NCI-H128 (cell line): ENCODE measurements around the gene DGKI.
A peak's percentile ranks its signal among the peaks of the same experiment; 100 is the strongest.

Experiments used
- DNase-seq: peaks from one replicate; lab custom pipeline; 2025; ENCODE audit not compliant: unreplicated experiment; lab: John Stamatoyannopoulos, UW

The DGKI gene

DNA sequence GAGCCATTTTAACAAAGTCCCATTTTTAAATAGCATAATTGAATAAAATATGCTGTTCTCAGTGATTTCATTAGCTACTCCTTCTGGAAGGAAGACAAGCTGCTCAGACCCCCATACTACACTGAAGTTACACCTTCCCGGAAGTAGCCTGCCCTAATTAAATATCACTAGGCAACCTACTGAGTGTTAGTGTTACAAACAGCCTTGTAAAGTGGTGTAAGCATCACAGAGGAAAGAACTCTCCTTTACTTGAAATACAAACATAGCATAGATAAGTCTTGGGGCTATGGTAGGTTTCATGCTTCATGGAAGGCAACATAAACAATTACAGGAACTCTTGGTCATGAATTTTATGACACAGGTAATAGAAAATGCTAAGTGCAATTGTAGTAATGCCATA lies 459.8 kb downstream of the DGKI start:
- no peak for DNase-seq

DNA sequence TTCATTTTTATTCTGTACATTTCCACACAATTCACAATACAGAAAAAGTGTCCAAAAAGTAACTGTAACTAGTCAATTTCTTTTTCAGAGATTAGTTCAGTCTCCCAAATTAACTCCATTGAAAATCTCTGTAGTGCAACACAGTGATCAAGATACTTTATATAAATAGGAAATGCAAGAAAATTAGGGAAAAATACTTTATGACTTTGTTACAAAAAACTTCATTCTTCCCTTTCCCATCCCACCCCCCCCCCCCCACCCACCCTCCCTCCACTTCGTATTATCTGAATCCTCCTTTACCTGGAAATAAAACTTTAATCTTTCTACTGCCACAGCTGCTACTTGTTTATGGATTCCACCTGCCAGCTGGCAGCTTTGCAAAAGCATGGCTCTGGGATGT lies 465.7 kb downstream of the DGKI start:
- no peak for DNase-seq

DNA sequence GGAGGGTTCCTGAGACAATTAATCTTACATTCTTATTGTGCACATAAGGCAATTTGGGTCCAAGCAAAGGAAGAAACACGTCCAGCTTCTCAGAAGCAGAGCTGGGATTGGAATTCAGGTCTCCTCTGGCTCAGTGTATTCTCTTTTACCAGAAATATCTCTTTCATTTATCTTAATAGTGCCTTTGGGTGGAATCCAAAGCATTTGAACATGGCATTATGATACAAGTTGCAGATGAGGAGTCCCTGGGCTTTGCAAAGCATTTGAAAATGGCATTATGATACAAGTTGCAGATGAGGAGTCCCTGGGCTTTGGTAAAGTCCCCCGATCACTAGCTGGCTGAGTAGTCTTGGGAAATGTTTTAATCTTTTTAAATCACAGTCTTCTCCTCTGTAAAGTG lies 473.3 kb downstream of the DGKI start:
- DNase-seq: no peak

- DNase-seq: no peak
These were observed 475.2 kb downstream of the DGKI start for GRCh38 chr7:137371616-137372015.

GRCh38 chr7:137366995-137367394 lies 479.8 kb downstream of the DGKI start:
- DNase-seq: no peak

DNA sequence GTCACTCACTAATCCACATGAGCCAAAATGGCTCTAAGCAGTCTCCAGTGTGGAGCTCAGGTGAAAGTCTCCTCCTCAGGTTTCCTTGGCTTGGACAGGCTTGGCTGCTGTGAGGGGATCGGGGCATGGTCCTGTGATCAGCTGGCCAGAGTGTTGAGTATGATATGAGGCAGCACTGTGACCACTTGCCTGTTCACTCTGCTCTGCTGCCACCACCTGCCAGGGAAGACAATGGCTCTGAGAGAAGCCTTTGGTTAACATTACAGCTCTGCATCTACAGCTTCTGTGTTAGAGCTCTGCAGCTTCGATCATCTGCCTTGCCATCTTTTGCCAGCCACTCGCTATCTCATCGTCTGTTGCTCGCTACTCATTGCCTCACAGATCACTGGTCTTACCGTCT lies 483.1 kb downstream of the DGKI start:
- DNase-seq: no peak

GRCh38 chr7:137360087-137360679 lies 486.6 kb downstream of the DGKI start:
- DNase-seq: no peak

- no peak for DNase-seq
These were observed 491.8 kb downstream of the DGKI start for GRCh38 chr7:137354961-137355360.

- peak; percentile 40 for DNase-seq
These were observed 492.4 kb downstream of the DGKI start for GRCh38 chr7:137354396-137354795.

DNA sequence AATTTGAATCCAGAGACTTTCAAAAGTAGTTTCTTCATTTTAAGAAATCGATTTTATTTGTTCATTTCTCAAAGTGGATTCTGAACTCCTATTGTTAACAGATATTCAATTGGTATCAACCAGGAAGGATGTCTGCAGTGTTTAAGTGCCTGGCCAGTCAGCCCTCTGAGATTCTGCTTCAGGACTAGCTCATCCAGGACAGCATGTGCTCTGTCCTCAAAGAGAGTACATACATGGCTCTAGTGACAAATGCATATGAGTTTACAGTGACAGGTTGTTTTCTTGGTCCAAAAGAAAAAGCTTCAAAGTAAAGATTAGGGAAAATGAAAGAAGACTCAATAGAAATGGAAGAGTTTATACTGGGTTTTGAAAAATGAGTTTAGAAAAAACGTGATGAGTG lies 494.8 kb downstream of the DGKI start:
- no peak for DNase-seq

DNA sequence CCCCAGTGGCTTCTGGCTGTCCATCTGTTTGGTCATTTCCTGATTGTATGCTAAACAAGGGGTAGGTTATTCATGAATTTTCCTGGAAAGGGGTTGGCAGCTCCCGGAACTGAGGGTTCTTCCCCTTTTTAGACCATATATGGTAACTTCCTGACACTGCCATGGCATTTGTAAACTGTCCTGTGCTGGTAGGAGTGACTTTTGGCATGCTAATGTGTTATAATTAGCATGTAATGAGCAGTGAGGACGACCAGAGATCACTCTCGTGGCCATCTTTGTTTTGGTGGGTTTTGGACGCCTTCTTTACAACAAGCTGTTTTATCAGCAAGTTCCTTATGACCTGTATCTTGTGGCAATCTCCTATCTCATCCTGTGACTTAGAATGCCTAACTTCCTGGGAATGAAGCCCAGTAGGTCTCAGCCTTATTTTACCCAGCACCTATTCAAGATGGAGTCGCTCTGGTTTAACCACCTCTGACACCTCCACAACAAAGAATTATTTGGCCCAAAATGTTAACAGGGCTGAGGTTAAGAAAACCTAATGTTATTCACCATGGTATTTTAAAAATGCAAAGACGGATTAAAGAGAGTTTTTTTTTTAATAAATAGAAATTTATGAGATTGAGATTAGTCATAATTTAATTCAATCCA lies 500.9 kb downstream of the DGKI start:
- DNase-seq: no peak

DNA sequence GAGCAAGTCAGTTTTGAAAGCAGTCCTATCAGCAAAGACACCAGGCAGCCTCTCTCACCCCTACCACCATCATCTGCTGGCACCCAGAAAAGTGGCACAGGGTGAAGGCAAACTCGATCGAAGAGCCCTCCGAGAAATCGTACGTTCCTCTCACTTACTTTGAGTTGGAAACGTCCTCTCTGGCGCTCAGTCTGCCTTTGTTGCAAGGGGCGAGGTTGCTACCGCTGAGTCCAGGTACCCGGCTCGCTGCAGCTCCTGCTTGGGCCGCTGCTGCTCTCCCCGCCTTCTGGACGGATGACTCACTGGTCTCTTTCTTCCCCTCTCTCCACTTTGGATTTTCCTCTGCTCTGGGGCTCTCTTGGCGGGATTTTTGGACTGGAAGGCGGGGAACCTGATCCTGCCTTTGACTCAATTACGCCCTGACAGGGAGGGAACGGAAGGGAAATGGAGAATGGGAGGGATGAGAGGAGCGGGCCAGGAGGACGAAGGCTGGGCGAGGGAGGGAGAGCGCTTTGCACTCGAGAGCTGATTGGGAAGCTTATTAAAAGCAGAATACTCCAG lies 503.4 kb downstream of the DGKI start, which contains the start of gene PTN:
Gene PTN (minus strand): TSS at position 453 of the 561 bp plus-strand sequence. CDS start 88,760 bp downstream, outside the sequence.
- DNase-seq: no peak

DNA sequence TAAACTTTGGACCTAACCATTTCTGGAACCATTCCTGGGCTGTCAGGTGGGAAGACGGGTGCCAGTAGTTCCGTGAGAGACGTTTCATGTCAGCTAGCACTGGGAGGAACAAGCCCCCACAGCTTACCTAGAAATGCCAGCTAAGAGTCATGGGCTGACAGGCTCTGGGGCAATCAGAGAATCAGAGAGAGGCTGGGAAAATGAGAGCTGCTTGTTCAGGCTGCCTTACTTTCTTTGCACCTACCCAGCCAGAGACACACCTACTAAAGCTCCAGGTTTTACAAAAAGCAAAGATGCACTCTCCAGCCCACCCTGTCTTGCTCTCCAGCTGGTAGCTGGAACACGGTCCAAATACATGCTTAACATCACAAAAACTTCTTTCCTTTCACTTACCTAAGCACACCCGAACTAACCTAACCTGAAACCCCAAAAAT lies 503.9 kb downstream of the DGKI start:
- no peak for DNase-seq

DNA sequence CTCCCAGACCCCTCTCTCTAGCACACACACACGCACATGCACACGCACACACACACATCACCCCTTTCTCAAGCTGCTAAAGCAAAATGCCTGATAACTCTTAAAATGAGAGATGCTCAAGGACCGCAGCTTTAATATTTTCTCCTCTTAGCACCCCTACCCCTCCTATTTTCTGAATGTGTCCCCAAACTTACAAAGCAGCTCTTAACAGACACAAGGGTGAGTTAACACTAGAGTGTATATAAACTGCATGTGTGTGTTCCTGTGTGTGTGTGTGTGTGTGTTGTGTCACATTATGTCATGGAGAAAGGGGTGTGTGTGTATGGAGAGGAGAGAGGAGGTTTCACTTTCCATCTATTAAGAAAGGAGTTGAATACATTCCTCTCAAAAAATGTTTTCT lies 504.5 kb downstream of the DGKI start:
- no peak for DNase-seq

- DNase-seq: no peak
These were observed 508.9 kb downstream of the DGKI start for GRCh38 chr7:137337902-137338301.

DNA sequence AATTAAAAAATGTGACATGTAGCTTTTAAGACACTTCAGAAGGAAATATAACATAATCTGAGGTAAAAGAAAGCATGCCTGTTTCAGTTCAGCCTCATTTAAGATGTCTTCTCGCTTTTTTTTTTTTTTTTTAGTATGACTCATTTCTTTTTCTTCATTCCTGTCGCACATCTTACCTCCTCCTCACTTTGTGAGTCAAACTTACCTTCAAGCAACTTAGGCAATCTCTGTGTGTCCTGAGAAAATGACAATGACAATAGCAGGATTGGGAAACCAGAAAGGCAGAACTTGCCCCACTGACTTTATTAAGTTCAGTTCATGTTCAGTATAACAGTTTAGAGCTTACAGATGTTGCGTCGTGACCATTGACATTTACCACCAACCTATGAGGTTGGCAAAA lies 511.0 kb downstream of the DGKI start:
- no peak for DNase-seq

GRCh38 chr7:137331378-137331777 lies 515.4 kb downstream of the DGKI start:
- DNase-seq: no peak
